ENCODE results near the gene CCL14. TPM values are rescaled to one million over a fixed set of nuclear protein-coding genes. Genes with fewer than 3 reads are reported as not detected.
"Not testable (repeated sequence)": the region's sequence is repeated elsewhere in the genome, so short reads cannot be mapped to it uniquely, and the experiment has no call there.

Gene CCL14
- total RNA-seq, result not detected

DNA sequence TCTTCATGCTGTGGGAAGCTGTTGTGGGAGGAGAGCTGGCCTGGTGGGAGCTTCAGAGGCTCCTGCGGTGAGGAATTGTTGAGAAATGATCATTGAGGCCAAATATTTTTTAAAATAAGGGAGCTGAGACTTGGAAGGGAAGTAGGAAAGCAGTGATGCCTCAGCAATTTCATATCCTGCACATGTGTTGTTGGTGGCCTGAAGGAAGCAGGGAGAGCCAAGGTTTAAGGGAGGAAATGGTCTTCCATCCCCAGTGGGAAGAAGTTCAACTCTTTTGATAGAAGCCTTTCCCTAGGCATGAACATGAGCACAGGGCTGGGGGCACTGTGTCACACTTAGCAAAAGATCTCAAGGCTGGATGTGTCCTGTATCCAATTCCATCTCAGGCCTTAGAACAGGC lies at the start of gene CCL14:
Gene CCL14, minus strand, starts transcription at position 87 of the 400 bp plus-strand sequence. Its CDS starts 80 bp downstream, at position 7.
- H3K9me3 Mint-ChIP-seq (ENCODE audit: low read depth), result peaks cover 5% of the 10 kb centered on the region
- CTCF ChIA-PET, result interaction anchor here (1.0 to 2.3 kb wide), 4 partner anchors 9 to 19 kb away, joined by 3 to 7 read pairs (median 5); no protein-coding TSS in a partner anchor
- no peak within 1 kb of the TSS for H3K27ac Mint-ChIP-seq
- H3K4me1 Mint-ChIP-seq, result peaks cover 9% of the 10 kb centered on the region
- ATAC-seq, result no peak
- no peak for DNase-seq
- no peak within 1 kb of the TSS for H3K4me3 Mint-ChIP-seq
- peaks cover 8% of the 10 kb centered on the region for H3K36me3 Mint-ChIP-seq
- peaks cover 4% of the 10 kb centered on the region for H3K27me3 Mint-ChIP-seq

DNA sequence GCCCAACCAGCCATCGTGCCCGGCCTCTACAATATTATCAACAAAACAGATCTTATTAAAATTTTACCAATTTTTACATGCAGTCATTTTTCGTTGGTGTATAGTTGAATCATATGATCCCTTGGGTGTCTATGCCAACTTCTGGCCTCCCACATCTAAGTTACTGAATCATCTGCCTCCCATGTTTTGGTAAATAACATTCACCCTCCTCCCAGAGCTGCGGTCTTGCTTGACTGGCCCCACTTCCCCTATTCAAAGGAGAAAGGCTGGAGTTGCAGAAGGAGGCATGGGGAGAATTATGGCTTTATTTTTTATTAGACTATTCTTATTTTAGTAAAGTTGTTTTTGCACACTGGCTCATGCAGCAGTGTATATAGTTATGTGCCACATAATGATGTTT lies 49.7 kb upstream of the CCL14 start:
- ATAC-seq (no peak), DNase-seq (no peak)
- CTCF ChIA-PET, result no interaction called here
- H3K4me3 Mint-ChIP-seq, result no peak overlapping the region
- H3K4me1 Mint-ChIP-seq, result no peaks in the 10 kb centered on the region
- peaks cover 14% of the 10 kb centered on the region for H3K27me3 Mint-ChIP-seq
- no peak overlapping the region for H3K27ac Mint-ChIP-seq
- H3K9me3 Mint-ChIP-seq (ENCODE audit: low read depth), result no peaks in the 10 kb centered on the region
- no peaks in the 10 kb centered on the region for H3K36me3 Mint-ChIP-seq

DNA sequence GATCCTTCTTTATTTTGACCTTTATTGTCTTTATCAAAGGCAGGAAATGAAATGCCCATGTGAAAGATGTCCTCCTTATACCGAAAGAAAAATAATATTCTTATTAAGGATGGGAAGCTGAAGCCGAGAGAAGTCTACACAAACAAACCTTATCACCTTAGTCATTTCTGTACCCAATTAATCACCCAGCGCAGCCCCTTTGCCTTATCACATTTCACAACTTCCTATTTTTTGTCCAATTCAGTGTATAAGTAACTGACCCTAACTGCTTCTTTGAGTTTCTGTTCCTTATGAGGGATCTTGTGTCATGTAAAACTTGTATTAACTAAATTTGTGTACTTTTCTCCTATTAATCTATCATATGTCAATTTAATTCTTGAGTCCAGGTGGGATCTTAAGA lies 47.6 kb upstream of the CCL14 start:
- no peaks in the 10 kb centered on the region for H3K36me3 Mint-ChIP-seq
- DNase-seq (no peak), ATAC-seq (no peak)
- peaks cover 18% of the 10 kb centered on the region for H3K27me3 Mint-ChIP-seq
- H3K27ac Mint-ChIP-seq, result no peak overlapping the region
- H3K4me3 Mint-ChIP-seq, result no peak overlapping the region
- CTCF ChIA-PET, result no interaction called here
- no peaks in the 10 kb centered on the region for H3K9me3 Mint-ChIP-seq (ENCODE audit: low read depth)
- H3K4me1 Mint-ChIP-seq, result no peaks in the 10 kb centered on the region

DNA sequence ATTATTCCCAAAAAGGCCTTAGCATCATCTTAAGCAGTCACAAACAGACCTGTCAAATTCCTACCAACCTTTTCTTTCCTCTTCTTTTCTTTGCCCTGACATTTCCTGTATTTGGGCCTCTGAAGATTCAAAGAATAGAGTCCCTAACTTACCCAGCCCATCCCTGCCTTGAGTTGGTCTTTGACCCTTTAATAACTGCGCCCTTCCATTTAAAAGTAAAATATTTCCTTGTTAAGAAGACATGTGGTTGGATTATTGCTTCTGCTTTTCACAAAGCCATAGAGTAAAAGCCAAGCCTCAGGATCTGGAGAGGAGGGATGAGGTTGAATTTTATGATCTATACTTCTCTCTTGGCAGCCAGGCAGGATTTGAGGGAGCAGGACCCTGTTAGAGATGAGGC lies 44.4 kb upstream of the CCL14 start:
- Mint-ChIP-seq H3K4me3 (no peak overlapping the region), H3K27me3 (peaks cover 18% of the 10 kb centered on the region), H3K4me1 (no peaks in the 10 kb centered on the region), H3K36me3 (no peaks in the 10 kb centered on the region), H3K27ac (peak overlapping the region; percentile 30), H3K9me3 (ENCODE audit: low read depth) (no peaks in the 10 kb centered on the region)
- CTCF ChIA-PET, result no interaction called here
- no peak for DNase-seq
- ATAC-seq, result no peak

DNA sequence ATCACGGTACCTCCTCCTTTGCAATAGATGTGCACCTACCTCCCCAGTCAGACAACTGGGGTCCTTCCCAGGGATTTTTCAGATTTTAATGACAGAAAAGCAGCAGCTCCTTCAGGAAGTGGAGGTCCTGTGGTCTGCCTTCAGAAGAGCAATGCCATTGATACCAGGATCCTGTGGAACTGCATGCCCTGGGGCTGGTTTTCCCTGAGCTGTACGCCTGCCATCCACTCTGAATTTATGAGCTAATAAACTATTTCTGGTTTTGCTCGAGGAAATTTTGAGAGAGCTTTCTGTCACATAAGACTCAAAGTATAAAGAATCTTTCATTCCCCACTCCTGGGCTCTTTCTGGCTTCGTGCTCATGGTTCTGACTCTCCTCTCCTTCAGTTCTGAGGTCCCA lies 41.2 kb upstream of the CCL14 start:
- Mint-ChIP-seq H3K9me3 (ENCODE audit: low read depth) (no peaks in the 10 kb centered on the region), H3K27me3 (peaks cover 6% of the 10 kb centered on the region), H3K4me3 (no peak overlapping the region), H3K27ac (no peak overlapping the region), H3K4me1 (no peaks in the 10 kb centered on the region), H3K36me3 (no peaks in the 10 kb centered on the region)
- no peak for ATAC-seq
- CTCF ChIA-PET, result interaction anchor here (0.9 kb wide), 1 partner anchor 119 kb away, joined by 3 read pairs; no protein-coding TSS in a partner anchor
- DNase-seq, result no peak

DNA sequence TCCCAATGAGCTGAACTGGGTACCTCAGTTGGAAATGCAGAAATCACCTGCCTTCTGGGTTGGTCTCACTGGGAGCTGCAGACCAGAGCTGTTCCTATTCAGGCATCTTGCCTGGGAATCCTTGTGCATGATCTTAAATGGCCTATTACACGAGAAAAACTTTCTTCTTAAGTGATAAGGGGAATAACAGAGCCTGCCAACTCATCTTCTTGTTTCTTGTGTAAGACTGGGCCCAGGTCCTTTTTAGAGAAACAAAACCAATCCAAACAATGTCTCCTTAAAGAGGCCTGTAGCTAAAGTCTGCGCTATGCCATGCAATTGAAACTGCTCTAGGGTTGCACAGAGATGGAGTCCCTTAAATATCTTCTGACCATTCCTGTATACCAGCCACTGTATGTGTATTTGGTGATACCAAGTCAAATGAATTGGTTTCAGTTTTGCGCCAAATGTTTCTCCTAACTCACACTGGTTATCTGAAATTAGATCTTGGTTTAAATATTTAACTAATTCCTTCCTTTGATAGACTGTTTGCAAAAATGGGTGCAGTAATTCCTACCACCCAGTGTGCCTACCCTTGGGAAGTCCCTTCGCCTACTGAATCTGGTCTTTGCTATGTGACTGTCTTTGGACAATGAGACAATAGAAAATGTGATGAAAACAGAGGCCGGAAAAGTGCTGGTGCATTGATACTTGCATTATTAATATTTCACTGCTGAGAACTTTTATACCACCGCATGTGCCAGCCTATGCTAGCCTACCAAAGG lies 37.8 kb upstream of the CCL14 start:
- Mint-ChIP-seq H3K4me3 (no peak overlapping the region), H3K27me3 (peaks cover 32% of the 10 kb centered on the region), H3K9me3 (ENCODE audit: low read depth) (peaks cover 2% of the 10 kb centered on the region), H3K36me3 (peaks cover 1% of the 10 kb centered on the region), H3K4me1 (no peaks in the 10 kb centered on the region), H3K27ac (no peak overlapping the region)
- CTCF ChIA-PET, result interaction anchor here (1.3 kb wide), 1 partner anchor 48 kb away, joined by 3 read pairs; no protein-coding TSS in a partner anchor
- DNase-seq (no peak), ATAC-seq (no peak)

DNA sequence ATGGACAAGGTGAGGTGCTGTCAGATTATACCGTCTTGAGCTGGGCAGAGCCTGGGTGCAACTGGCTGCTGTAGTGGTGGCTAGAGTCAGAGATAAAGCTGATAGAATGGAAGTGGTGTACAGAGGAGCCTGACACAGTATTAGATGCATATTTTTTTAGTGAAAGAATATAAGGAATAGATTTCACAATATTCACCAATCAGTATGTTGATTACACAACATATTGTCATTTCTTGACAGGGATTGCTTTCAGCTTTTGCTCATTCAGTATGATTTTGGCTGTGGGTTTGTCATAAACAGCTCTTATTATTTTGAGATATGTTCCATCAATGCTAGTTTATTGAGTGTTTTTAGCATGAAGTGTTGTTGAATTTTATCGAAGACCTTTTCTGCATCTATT lies 32.9 kb upstream of the CCL14 start:
- CTCF ChIA-PET, result interaction anchor here (0.6 to 2.5 kb wide), 3 partner anchors 43 to 169 kb away, joined by 3 to 8 read pairs (median 4); no protein-coding TSS in a partner anchor
- Mint-ChIP-seq H3K9me3 (ENCODE audit: low read depth) (peaks cover 2% of the 10 kb centered on the region), H3K4me3 (no peak overlapping the region), H3K27ac (no peak overlapping the region), H3K4me1 (peaks cover 5% of the 10 kb centered on the region), H3K27me3 (peaks cover 36% of the 10 kb centered on the region), H3K36me3 (peaks cover 1% of the 10 kb centered on the region)
- ATAC-seq, result no peak
- DNase-seq, result no peak

DNA sequence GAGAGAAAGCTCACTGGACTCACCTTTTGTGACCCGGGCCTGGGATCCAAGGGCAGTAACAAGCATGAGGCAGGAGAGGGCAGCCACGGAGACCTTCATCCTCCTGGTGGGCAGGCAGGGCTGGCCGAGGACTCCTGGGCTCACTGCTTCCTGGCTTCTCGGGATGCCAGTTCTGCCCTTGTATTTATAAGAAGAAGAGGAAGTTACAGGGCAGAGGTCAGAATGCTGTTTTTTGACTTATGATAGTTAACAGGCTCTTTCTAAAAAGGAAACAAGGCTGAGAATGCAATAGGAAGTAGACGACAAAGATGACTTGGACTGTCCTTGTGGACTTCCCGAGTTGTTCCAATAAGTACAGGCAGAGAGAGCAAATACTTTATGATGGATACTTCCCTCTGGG lies 31.3 kb upstream of the CCL14 start, which contains the start of gene CCL23:
Gene CCL23, minus strand, starts transcription at position 174 of the 400 bp plus-strand sequence. Its CDS starts 75 bp downstream, at position 99.
- Mint-ChIP-seq H3K27me3 (peaks cover 36% of the 10 kb centered on the region), H3K27ac (no peak within 1 kb of the TSS), H3K9me3 (ENCODE audit: low read depth) (peaks cover 2% of the 10 kb centered on the region), H3K4me1 (peaks cover 5% of the 10 kb centered on the region), H3K4me3 (no peak within 1 kb of the TSS), H3K36me3 (peaks cover 1% of the 10 kb centered on the region)
- no peak for ATAC-seq
- CTCF ChIA-PET, result interaction anchor here (2.5 kb wide), 1 partner anchor 131 kb away, joined by 8 read pairs; no protein-coding TSS in a partner anchor
- no peak for DNase-seq

DNA sequence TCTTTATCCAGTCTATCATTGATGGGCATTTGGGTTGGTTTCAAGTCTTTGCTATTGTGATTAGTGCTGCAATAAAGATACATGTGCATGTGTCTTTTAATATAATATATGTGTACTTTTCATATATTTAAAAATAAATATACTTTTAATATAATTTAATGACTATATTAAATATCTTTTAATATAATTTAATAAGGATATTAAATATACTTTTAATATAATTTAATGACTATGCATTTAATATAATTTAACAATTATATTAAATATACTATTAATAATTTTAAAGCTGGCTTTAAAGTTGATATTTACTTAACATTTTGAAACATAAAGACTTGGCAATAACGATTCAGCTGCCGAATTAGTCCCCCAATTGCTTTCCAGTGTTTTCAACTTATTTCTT lies 30.0 kb upstream of the CCL14 start:
- no peaks in the 10 kb centered on the region for H3K9me3 Mint-ChIP-seq (ENCODE audit: low read depth)
- H3K4me1 Mint-ChIP-seq, result peaks cover 5% of the 10 kb centered on the region
- H3K4me3 Mint-ChIP-seq, result no peak overlapping the region
- CTCF ChIA-PET, result no interaction called here
- peaks cover 1% of the 10 kb centered on the region for H3K36me3 Mint-ChIP-seq
- no peak overlapping the region for H3K27ac Mint-ChIP-seq
- no peak for DNase-seq
- no peak for ATAC-seq
- peaks cover 25% of the 10 kb centered on the region for H3K27me3 Mint-ChIP-seq

DNA sequence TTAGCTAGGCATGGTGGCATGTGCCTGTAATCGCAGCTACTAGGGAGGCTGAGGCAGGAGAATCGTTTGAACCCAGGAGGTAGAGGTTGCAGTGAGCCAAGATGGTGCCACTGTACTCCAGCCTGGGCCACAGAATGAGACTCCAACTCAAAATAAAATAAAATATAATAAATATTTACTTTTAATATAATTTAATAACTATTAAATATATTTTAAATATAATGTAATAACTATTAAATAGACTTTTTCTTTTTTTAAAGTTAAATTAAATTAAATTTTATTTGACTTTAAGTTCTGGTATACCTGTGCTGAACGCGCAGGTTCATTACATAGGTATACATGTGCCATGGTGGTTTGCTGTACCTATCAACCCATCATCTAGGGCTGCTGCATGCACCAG lies 29.4 kb upstream of the CCL14 start:
- H3K36me3 Mint-ChIP-seq; H3K9me3 Mint-ChIP-seq (ENCODE audit: low read depth); CTCF ChIA-PET; DNase-seq; ATAC-seq; H3K4me3 Mint-ChIP-seq; H3K4me1 Mint-ChIP-seq; H3K27ac Mint-ChIP-seq: not testable (repeated sequence)
- peaks cover 20% of the 10 kb centered on the region for H3K27me3 Mint-ChIP-seq

DNA sequence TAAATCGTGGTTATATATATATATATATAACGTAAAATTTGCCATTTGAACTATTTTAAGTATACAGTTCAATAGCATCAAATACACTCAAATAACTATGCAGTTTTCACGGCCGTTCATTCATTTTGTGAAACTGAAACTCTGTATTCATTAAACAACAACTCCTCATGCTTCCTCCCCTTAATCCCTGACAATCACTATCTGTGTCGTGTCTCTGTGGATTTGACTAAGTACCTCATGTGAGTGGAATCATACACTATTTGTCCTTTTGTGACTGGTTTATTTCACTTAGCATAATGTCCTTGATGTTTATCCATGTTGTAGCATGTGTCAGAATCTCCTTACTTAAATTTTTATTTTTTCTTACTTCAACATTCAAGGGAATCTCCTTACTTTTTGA lies 28.4 kb upstream of the CCL14 start:
- H3K4me3 Mint-ChIP-seq, result no peak overlapping the region
- CTCF ChIA-PET, result no interaction called here
- ATAC-seq (no peak), DNase-seq (no peak)
- H3K9me3 Mint-ChIP-seq (ENCODE audit: low read depth), result no peaks in the 10 kb centered on the region
- peaks cover 10% of the 10 kb centered on the region for H3K27me3 Mint-ChIP-seq
- H3K4me1 Mint-ChIP-seq, result peaks cover 5% of the 10 kb centered on the region
- H3K36me3 Mint-ChIP-seq, result no peaks in the 10 kb centered on the region
- no peak overlapping the region for H3K27ac Mint-ChIP-seq

DNA sequence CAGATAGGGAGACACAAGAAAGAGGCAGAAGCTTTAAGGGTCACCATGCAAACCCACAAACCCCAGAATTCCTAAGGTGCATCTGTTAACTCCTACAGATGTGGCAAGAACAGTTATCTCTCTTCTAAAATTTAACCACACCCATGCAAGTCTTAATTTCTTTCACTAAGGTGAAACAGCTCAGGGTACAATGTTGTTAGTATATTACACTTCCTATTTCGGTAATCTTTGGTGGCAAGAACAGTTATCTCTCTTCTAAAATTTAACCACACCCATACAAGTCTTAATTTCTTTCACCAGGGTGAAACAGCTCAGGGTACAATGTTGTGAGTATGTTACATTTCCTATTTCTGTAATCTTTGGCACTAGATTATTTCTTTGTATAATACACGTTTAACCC lies 24.7 kb upstream of the CCL14 start:
- no peak overlapping the region for H3K27ac Mint-ChIP-seq
- ATAC-seq, result no peak
- H3K4me1 Mint-ChIP-seq, result no peaks in the 10 kb centered on the region
- CTCF ChIA-PET, result no interaction called here
- H3K27me3 Mint-ChIP-seq, result no peaks in the 10 kb centered on the region
- no peak for DNase-seq
- H3K9me3 Mint-ChIP-seq (ENCODE audit: low read depth), result no peaks in the 10 kb centered on the region
- no peaks in the 10 kb centered on the region for H3K36me3 Mint-ChIP-seq
- H3K4me3 Mint-ChIP-seq, result no peak overlapping the region

DNA sequence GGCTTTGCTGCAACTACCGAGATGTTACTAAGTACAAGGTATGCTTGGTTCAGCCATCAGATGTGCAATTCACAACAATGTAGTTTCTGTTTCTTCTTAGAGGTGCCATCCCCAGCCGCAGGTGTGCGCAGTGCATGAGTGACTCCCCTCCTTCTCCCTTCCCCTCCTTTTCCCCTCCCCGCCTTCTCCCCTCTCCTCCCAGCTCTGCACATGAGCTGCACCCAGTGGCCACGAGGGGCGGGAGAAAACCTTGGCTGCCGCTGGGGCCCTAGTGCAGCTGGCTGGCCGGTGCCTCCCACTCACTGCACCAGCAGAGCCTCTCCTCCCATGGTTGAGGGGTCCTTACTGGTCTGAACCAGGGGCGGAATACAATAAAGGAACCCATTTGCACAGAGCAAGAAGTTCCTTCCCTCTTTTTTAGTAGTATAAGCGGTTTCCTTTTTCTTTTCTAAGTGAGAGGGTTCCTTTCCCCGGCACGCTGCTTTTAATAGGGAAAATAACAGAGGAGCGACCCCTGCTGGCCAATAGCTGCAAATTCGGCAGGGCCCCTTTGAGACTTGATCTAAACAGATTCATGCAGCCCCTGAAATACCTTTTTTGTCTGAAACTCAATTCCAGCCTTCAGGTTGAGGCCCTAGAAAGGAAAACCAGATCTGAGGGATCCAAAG lies 22.6 kb upstream of the CCL14 start:
- CTCF ChIA-PET, result interaction anchor here (0.6 to 1.6 kb wide), 6 partner anchors 16 to 141 kb away, joined by 3 to 4 read pairs (median 4); no protein-coding TSS in a partner anchor

More for the DNA sequence above, 22.6 kb upstream of the CCL14 start:
- H3K27me3 Mint-ChIP-seq, result no peaks in the 10 kb centered on the region
- H3K36me3 Mint-ChIP-seq, result no peaks in the 10 kb centered on the region
- no peak overlapping the region for H3K27ac Mint-ChIP-seq
- DNase-seq (no peak), ATAC-seq (no peak)
- H3K9me3 Mint-ChIP-seq (ENCODE audit: low read depth), result no peaks in the 10 kb centered on the region
- peaks cover 11% of the 10 kb centered on the region for H3K4me1 Mint-ChIP-seq
- H3K4me3 Mint-ChIP-seq, result no peak overlapping the region

Data from activated CD8-positive, alpha-beta memory T cell treated with anti-CD3 and anti-CD28 coated beads, Interleukin-2, amount 10 ng/mL, durations not matched to agents 7 days and 5 days (primary cell).